Upper lobe of left lung (tissue), 6 donors: Measurements from ENCODE around the gene ABHD12. TPM values are rescaled to one million over a fixed set of nuclear protein-coding genes. Genes with fewer than 3 reads are reported as not detected.

Experiments used
- ATAC-seq, 2 donors: fragments of 200-7000 bp; cut with Tn5 transposase; one replicate each; pipeline ENCODE4 v1.9.1; 2022; ENCODE audit warnings: mild to moderate bottlenecking in 2 of 2, moderate library complexity in 2 of 2; ENCODE audit not compliant: low FRiP score in 2 of 2
- DNase-seq, 2 donors: peaks; one replicate each; pipeline ENCODE4 v3.0.0-alpha.2; 2019 to 2020
- H3K27ac ChIP-seq, 4 donors: fragments of 200-600 bp; sonication (generic); one replicate each; pipeline ENCODE4 v1.5.1; 2016 to 2019
- H3K27me3 ChIP-seq, 4 donors: fragments of 200-600 bp; sonication (generic); one replicate each; pipeline ENCODE4 v1.5.1; 2017 to 2019
- H3K36me3 ChIP-seq, 4 donors: fragments of 200-600 bp; sonication (generic); one replicate each; pipeline ENCODE4 v1.5.1; 2016 to 2019
- H3K4me1 ChIP-seq, 4 donors: fragments of 200-600 bp; sonication (generic); one replicate each; pipeline ENCODE4 v1.5.1; 2018 to 2019
- H3K4me3 ChIP-seq, 4 donors: fragments of 200-600 bp; sonication (generic); one replicate each; pipeline ENCODE4 v1.5.1; 2017 to 2019; ENCODE audit warnings: mild to moderate bottlenecking in 2 of 4, moderate library complexity in 1 of 4
- H3K9me3 ChIP-seq, 4 donors: fragments of 200-600 bp; sonication (generic); one replicate each; pipeline ENCODE4 v1.5.1; 2018 to 2019
- CTCF ChIP-seq, 6 experiments: fragments of 450-650 bp in 4 of 6; fragments of 200-600 bp in 2 of 6; sonication (generic) in 2 of 6; IDR thresholded peaks; one replicate each; pipeline ENCODE4 v1.5.1; 2016 to 2019; ENCODE audit warnings: antibody characterized with exemption in 6 of 6
- EP300 ChIP-seq, 4 donors: sonication (generic); formaldehyde crosslinking; IDR thresholded peaks; one replicate each; pipeline ENCODE4 v1.5.1; 2017; ENCODE audit warnings: antibody characterized with exemption in 4 of 4, control low read depth in 2 of 4
- POLR2A ChIP-seq, 4 donors: fragments of 450-650 bp; IDR thresholded peaks; one replicate each; pipeline ENCODE4 v1.5.1; 2016 to 2017; ENCODE audit warnings: antibody characterized with exemption in 4 of 4, mild to moderate bottlenecking in 2 of 4
- POLR2AphosphoS5 ChIP-seq, 2 donors: sonication (generic); formaldehyde crosslinking; IDR thresholded peaks; one replicate each; pipeline ENCODE4 v1.5.1; 2017; ENCODE audit warnings: antibody characterized with exemption in 2 of 2
- WGBS, 2 donors: methylation state at CpG; one replicate each; pipeline ENCODE4 v1.1.5; 2017 to 2018; 5-methylcytosine and 5-hydroxymethylcytosine counted together
- total RNA-seq, 6 donors: library from RNA; depleted of rRNA in 4 of 6; stranded (reverse); fragments of >200 nt in 4 of 6; gene quantifications; one replicate each; pipeline versions ENCODE4 v1.1.0 to v1.2.1, GENCODE V29; 2016 to 2021
- donor health status: DM: no; HTN: no; CAD: no; lungs with moderate emphysema.
- donor health status: DM: no; HTN: yes; CAD: no; lungs with severe emphysema.

ABHD12 gene
- total RNA-seq, 6 donors from 2014 or later, result 38.3 to 132 (median 74.5) TPM

GRCh38 chr20:25273046-25273445 is 117.6 kb downstream of the ABHD12 start:
- ATAC-seq (no peak), DNase-seq (no peak)
- Histone ChIP-seq H3K9me3 (no peaks in the 10 kb centered on the region), H3K27ac (no peak overlapping the region), H3K4me3 (no peak overlapping the region), H3K4me1 (no peaks in the 10 kb centered on the region), H3K27me3 (no peaks in the 10 kb centered on the region), H3K36me3 (peaks cover 22 to 87% (median 72%) of the 10 kb centered on the region in 4 donors)
- TF ChIP-seq EP300 (IDR thresholded peaks at IDR 0.05), result no peak
- TF ChIP-seq CTCF (IDR thresholded peaks at IDR 0.05), result no peak
- TF ChIP-seq POLR2A (IDR thresholded peaks at IDR 0.05), result no peak
- no peak for TF ChIP-seq POLR2AphosphoS5 (IDR thresholded peaks at IDR 0.05)
- 87 to 95% methylated on average over 9 to 10 of the region's 10 CpGs for WGBS, 2 donors

GRCh38 chr20:25272223-25273000 is 118.2 kb downstream of the ABHD12 start:
- H3K9me3 ChIP-seq, result no peaks in the 10 kb centered on the region
- ATAC-seq (no peak), DNase-seq (no peak)
- WGBS, 2 donors, result 92 to 93% methylated on average over 19 of the region's 19 CpGs
- H3K4me1 ChIP-seq, result no peaks in the 10 kb centered on the region
- no peak overlapping the region for H3K27ac ChIP-seq
- no peak overlapping the region for H3K4me3 ChIP-seq
- H3K36me3 ChIP-seq, result peaks cover 17 to 81% (median 68%) of the 10 kb centered on the region in 4 donors
- no peaks in the 10 kb centered on the region for H3K27me3 ChIP-seq
- no peak for TF ChIP-seq CTCF (IDR thresholded peaks at IDR 0.05)
- TF ChIP-seq EP300 (IDR thresholded peaks at IDR 0.05), result no peak
- no peak for TF ChIP-seq POLR2AphosphoS5 (IDR thresholded peaks at IDR 0.05)
- no peak for TF ChIP-seq POLR2A (IDR thresholded peaks at IDR 0.05)

- Histone ChIP-seq H3K36me3 (peaks cover 10 to 73% (median 60%) of the 10 kb centered on the region in 4 donors), H3K27me3 (no peaks in the 10 kb centered on the region), H3K4me3 (no peak overlapping the region), H3K27ac (no peak overlapping the region), H3K4me1 (no peaks in the 10 kb centered on the region), H3K9me3 (no peaks in the 10 kb centered on the region)
- no peak for ATAC-seq
- TF ChIP-seq EP300 (IDR thresholded peaks at IDR 0.05), result no peak
- 88 to 95% methylated on average over 11 to 13 of the region's 13 CpGs for WGBS, 2 donors
- DNase-seq, result no peak
Observed at GRCh38 chr20:25271486-25272222, 119.0 kb downstream of the ABHD12 start.

- no peak for ATAC-seq
- no peak overlapping the region for H3K27ac ChIP-seq
- H3K27me3 ChIP-seq, result no peaks in the 10 kb centered on the region
- H3K36me3 ChIP-seq, result peaks cover 9 to 65% (median 55%) of the 10 kb centered on the region in 4 donors
- H3K4me3 ChIP-seq, result no peak overlapping the region
- 93 to 94% methylated on average over 11 to 12 of the region's 12 CpGs for WGBS, 2 donors
- DNase-seq, result no peak
- H3K9me3 ChIP-seq, result no peaks in the 10 kb centered on the region
- TF ChIP-seq EP300 (IDR thresholded peaks at IDR 0.05) (no peak), POLR2AphosphoS5 (IDR thresholded peaks at IDR 0.05) (no peak), POLR2A (IDR thresholded peaks at IDR 0.05) (no peak), CTCF (IDR thresholded peaks at IDR 0.05) (no peak)
- no peaks in the 10 kb centered on the region for H3K4me1 ChIP-seq
Observed at GRCh38 chr20:25270829-25271251, 119.8 kb downstream of the ABHD12 start.

- DNase-seq, result peak in 1 of 2 donors; percentile 17
- Histone ChIP-seq H3K9me3 (no peaks in the 10 kb centered on the region), H3K4me3 (no peak overlapping the region), H3K27ac (no peak overlapping the region), H3K27me3 (no peaks in the 10 kb centered on the region), H3K36me3 (peaks cover 9 to 56% (median 47%) of the 10 kb centered on the region in 4 donors), H3K4me1 (no peaks in the 10 kb centered on the region)
- 95 to 97% methylated on average over 5 to 6 of the region's 6 CpGs for WGBS, 2 donors
- peak in 1 of 2 donors; percentile 28 for ATAC-seq
- TF ChIP-seq EP300 (IDR thresholded peaks at IDR 0.05) (no peak), POLR2AphosphoS5 (IDR thresholded peaks at IDR 0.05) (no peak), CTCF (IDR thresholded peaks at IDR 0.05) (no peak), POLR2A (IDR thresholded peaks at IDR 0.05) (no peak)
Observed at GRCh38 chr20:25269833-25270170, 120.8 kb downstream of the ABHD12 start.
